ENCODE results near the gene GTF2H2C.
"Not testable (repeated sequence)": the region's sequence is repeated elsewhere in the genome, so short reads cannot be mapped to it uniquely, and the experiment has no call there.

Gene GTF2H2C

GRCh38 chr5:69608861-69609496, 49.0 kb downstream of the GTF2H2C start:
- DNase-seq (ENCODE audit: extremely low read depth, low read depth): not testable (repeated sequence)

DNA sequence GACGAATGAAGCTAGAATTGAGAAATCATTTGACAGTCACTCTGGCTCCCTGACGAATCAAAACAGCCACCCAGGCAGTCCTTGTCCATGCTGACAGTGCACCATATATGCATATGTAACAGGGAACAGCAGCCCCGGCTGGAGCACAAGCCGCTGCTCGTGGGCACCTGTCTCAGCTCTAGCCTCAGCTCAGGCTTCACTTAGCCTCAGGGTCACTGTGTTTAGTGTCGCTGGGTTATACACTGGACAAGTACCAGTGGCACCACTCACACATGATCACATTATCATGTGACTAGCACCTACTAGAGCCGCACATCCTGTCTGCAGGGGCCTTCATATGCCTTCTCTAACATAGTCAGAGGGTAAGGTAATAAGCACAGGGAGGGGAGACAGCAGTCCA, 54.9 kb downstream of the GTF2H2C start:
- DNase-seq (ENCODE audit: extremely low read depth, low read depth); H3K4me3 ChIP-seq (replicated peaks; ENCODE audit: low read depth, low read length): not testable (repeated sequence)

More at GRCh38 chr5:69608861-69609496, 49.0 kb downstream of the GTF2H2C start:
- H3K4me3 ChIP-seq (replicated peaks; ENCODE audit: low read depth, low read length): not testable (repeated sequence)

DNA sequence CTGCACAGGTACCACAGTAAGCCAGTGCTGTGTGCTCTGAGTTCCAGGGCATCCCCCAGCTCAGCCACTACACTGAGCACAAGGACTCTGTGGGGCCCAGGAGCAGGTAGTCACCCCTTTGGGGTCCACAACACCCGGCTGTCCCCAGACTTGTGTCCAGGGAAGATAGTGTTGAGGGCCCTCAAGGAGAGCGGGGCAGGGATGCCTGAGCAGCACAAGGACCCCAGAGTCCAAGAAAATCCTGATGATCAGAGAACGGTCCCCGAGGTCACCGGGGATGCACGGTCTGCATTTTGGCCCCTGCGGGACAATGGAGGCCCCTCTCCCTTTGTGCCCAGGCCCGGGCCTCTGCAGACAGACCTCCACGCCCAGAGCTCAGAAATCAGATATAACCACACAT, 71.9 kb downstream of the GTF2H2C start:
- not testable (repeated sequence) for DNase-seq (ENCODE audit: extremely low read depth, low read depth)

More for the DNA sequence above, 71.9 kb downstream of the GTF2H2C start:
- not testable (repeated sequence) for H3K4me3 ChIP-seq (replicated peaks; ENCODE audit: low read depth, low read length)
